HG03575 (cell line): Measurements from ENCODE around the gene HELZ.
"Not testable (repeated sequence)": the region's sequence is repeated elsewhere in the genome, so short reads cannot be mapped to it uniquely, and the experiment has no call there.

Experiments used
- ATAC-seq: cut with Tn5 transposase; IDR thresholded peaks from one replicate; pipeline ENCODE4 v1.9.1; 2021; ENCODE audit not compliant: unreplicated experiment, insufficient number of reproducible peaks, low FRiP score; ENCODE audit errors: extremely low read depth

HELZ gene

GRCh38 chr17:67245073-67245693, at the start of gene HELZ:
TSS of gene HELZ (minus strand) at chr17:67245196. CDS start at chr17:67218804, 26,392 bp downstream.
- no peak for ATAC-seq

GRCh38 chr17:67293251-67294203, 48.5 kb upstream of the HELZ start:
- ATAC-seq = no peak

GRCh38 chr17:67290711-67291291, 45.8 kb upstream of the HELZ start:
- ATAC-seq = no peak

- no peak for ATAC-seq
Measured at GRCh38 chr17:67290244-67290643, 45.2 kb upstream of the HELZ start.

- no peak for ATAC-seq
Measured at GRCh38 chr17:67289181-67289876, 44.3 kb upstream of the HELZ start.

GRCh38 chr17:67286826-67287225, 41.8 kb upstream of the HELZ start:
- not testable (repeated sequence) for ATAC-seq

- no peak for ATAC-seq
Measured at GRCh38 chr17:67285360-67285759, 40.4 kb upstream of the HELZ start.

GRCh38 chr17:67283731-67284516, 38.9 kb upstream of the HELZ start:
- no peak for ATAC-seq

GRCh38 chr17:67281743-67282142, 36.7 kb upstream of the HELZ start:
- no peak for ATAC-seq

GRCh38 chr17:67281053-67281452, 36.1 kb upstream of the HELZ start:
- no peak for ATAC-seq

- no peak for ATAC-seq
Measured at GRCh38 chr17:67280279-67280678, 35.3 kb upstream of the HELZ start.

- no peak for ATAC-seq
Measured at GRCh38 chr17:67279115-67279514, 34.1 kb upstream of the HELZ start.

- no peak for ATAC-seq
Measured at GRCh38 chr17:67278363-67278762, 33.4 kb upstream of the HELZ start.

GRCh38 chr17:67276075-67276474, 31.1 kb upstream of the HELZ start:
- ATAC-seq = no peak

- no peak for ATAC-seq
Measured at GRCh38 chr17:67274466-67274865, 29.5 kb upstream of the HELZ start.

- no peak for ATAC-seq
Measured at GRCh38 chr17:67273900-67274299, 28.9 kb upstream of the HELZ start.

GRCh38 chr17:67272312-67273047, 27.5 kb upstream of the HELZ start:
- ATAC-seq = no peak

GRCh38 chr17:67271187-67271586, 26.2 kb upstream of the HELZ start:
- ATAC-seq = not testable (repeated sequence)
